SJCRH30 (cell line): ENCODE results near the gene RETN. TPM values are rescaled to one million over a fixed set of nuclear protein-coding genes. Genes with fewer than 3 reads are reported as not detected.
A peak's percentile ranks its signal among the peaks of the same experiment; 100 is the strongest.

Experiments
- DNase-seq, 2 experiments: peaks; one replicate each; pipeline ENCODE4 v3.0.0-alpha.2; 2015 to 2020
- H3K27ac ChIP-seq: fragments of 250-450 bp; sonication (Bioruptor Pico); 2 replicates; pipeline ENCODE4 v1.5.1; 2020; ENCODE audit warnings: mild to moderate bottlenecking, moderate library complexity
- H3K27me3 ChIP-seq: fragments of 250-450 bp; sonication (Bioruptor Pico); 2 replicates; pipeline ENCODE4 v1.5.1; 2020; ENCODE audit warnings: mild to moderate bottlenecking, moderate library complexity
- H3K36me3 ChIP-seq: fragments of 250-450 bp; sonication (Bioruptor Pico); 2 replicates; pipeline ENCODE4 v1.5.1; 2020; ENCODE audit warnings: mild to moderate bottlenecking, moderate library complexity
- H3K4me1 ChIP-seq: fragments of 250-450 bp; sonication (Bioruptor Pico); 2 replicates; pipeline ENCODE4 v1.5.1; 2020; ENCODE audit warnings: mild to moderate bottlenecking, moderate library complexity
- H3K4me3 ChIP-seq: fragments of 250-450 bp; sonication (Bioruptor Pico); 2 replicates; pipeline ENCODE4 v1.5.1; 2020; ENCODE audit warnings: mild to moderate bottlenecking, moderate library complexity
- H3K9me3 ChIP-seq: fragments of 250-450 bp; sonication (Bioruptor Pico); replicated peaks from 2 replicates; pipeline ENCODE4 v1.5.1; 2020; ENCODE audit warnings: mild to moderate bottlenecking, moderate library complexity
- total RNA-seq: library from RNA; depleted of rRNA; stranded (reverse); fragments of >200 nt; shearing (Covaris generic); gene quantifications from 2 replicates; pipeline ENCODE4 v1.2.3, GENCODE V29; 2014

RETN gene
- total RNA-seq, 1 experiment from 2014 or later, result not detected

GRCh38 chr19:7661744-7662538, 6.9 kb upstream of the RETN start:
- Histone ChIP-seq H3K27me3 (no peaks in the 10 kb centered on the region; the same call in 1 of the 2 replicates), H3K27ac (no peak overlapping the region), H3K4me1 (no peaks in the 10 kb centered on the region), H3K36me3 (no peaks in the 10 kb centered on the region), H3K4me3 (no peak overlapping the region), H3K9me3 (no peaks in the 10 kb centered on the region)
- no peak for DNase-seq

DNA sequence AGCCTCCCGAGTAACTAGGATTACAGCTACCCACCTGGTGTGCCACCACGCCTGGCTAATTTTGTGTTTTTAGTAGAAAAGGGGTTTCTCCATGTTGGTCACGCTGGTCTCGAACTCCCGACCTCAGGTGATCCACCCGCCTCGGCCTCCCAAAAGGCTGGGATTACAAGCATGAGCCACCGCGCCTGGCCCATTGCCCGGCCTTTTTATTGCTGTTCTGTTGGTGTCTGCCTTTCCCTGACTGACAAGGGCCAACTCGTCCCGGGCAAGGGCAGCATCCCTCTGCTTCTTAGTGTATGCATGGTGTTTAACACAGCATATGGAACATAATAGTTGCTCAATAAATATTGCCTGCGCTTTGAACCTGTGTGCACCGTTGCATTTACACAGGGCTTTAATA, 6.2 kb upstream of the RETN start:
- no peak for DNase-seq
- Histone ChIP-seq H3K27ac (no peak overlapping the region), H3K4me1 (no peaks in the 10 kb centered on the region), H3K27me3 (no peaks in the 10 kb centered on the region; the same call in 1 of the 2 replicates), H3K36me3 (no peaks in the 10 kb centered on the region), H3K4me3 (no peak overlapping the region), H3K9me3 (no peaks in the 10 kb centered on the region)

DNA sequence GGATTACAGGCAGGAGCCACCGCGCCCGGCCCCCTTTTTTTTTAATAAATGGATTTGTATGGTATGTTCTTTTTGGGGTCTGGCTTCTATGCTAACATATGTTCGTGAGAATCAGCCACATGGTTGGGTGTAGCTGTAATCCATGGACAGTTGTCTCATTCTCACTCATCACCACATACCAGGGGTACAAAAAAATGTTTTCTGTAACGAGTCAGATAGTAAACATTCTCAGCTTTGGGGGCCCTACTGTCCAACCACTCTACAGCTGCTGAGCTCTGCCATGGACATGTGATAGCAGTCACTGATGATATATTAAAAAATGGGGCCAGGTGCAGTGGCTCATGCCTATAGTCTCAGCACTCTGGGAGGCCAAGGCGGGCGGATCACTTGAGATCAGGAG, 5.1 kb upstream of the RETN start:
- Histone ChIP-seq H3K4me1 (no peaks in the 10 kb centered on the region), H3K27me3 (no peaks in the 10 kb centered on the region; the same call in 1 of the 2 replicates), H3K27ac (no peak overlapping the region), H3K9me3 (no peaks in the 10 kb centered on the region), H3K36me3 (no peaks in the 10 kb centered on the region), H3K4me3 (no peak overlapping the region)
- peak; percentile 52 to 56 for DNase-seq

DNA sequence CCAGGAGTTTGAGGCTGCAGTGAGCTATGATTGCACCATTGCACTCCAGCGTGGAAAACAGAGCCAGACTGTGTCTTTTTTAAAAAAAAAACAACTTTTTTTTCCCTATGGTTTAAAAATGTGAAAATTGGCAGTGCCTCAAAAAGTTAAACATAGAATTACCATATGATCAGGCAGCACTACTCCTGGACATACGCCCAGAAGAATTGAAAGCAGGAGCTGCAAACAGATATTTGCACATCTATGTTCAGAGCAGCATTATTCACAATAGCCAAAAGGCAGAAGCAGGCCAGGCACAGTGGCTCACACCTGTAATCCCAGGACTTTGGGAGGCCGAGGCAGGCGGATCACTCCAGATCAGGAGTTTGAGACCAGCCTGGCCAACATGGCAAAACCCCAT, 3.8 kb upstream of the RETN start:
- H3K9me3 ChIP-seq, result no peaks in the 10 kb centered on the region
- no peak for DNase-seq
- no peaks in the 10 kb centered on the region for H3K4me1 ChIP-seq
- H3K27me3 ChIP-seq, result no peaks in the 10 kb centered on the region
- no peaks in the 10 kb centered on the region for H3K36me3 ChIP-seq
- H3K27ac ChIP-seq, result no peak overlapping the region
- H3K4me3 ChIP-seq, result no peak overlapping the region

DNA sequence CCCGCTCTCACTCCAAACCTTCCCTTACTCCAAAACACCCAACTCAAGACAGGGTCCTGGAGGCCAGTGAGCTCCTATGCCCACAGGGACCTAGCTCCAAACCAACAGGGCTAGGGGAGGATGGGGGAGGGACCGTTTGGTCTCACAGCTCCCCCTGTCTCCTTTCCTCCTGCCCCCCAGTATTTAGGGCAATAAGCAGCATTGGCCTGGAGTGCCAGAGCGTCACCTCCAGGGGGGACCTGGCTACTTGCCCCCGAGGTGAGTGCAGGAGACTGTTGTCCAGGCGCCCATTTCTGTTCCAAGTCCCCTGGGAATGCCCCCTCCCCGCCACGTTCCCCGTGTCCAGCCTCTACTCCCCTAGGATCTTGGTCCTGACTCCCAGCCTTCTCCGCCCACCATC, 792 bp downstream of the RETN start:
- Histone ChIP-seq H3K4me3 (no peak overlapping the region), H3K4me1 (no peaks in the 10 kb centered on the region), H3K27ac (no peak overlapping the region), H3K36me3 (no peaks in the 10 kb centered on the region), H3K9me3 (no peaks in the 10 kb centered on the region), H3K27me3 (no peaks in the 10 kb centered on the region)
- no peak for DNase-seq

- Histone ChIP-seq H3K9me3 (no peaks in the 10 kb centered on the region), H3K4me1 (no peaks in the 10 kb centered on the region), H3K27me3 (no peaks in the 10 kb centered on the region), H3K4me3 (no peak overlapping the region), H3K36me3 (no peaks in the 10 kb centered on the region), H3K27ac (no peak overlapping the region)
- DNase-seq, result no peak
Observed at GRCh38 chr19:7670150-7670783, 1.4 kb downstream of the RETN start.

GRCh38 chr19:7670790-7671189, 1.9 kb downstream of the RETN start:
- Histone ChIP-seq H3K36me3 (no peaks in the 10 kb centered on the region), H3K4me1 (no peaks in the 10 kb centered on the region), H3K4me3 (no peak overlapping the region), H3K27me3 (no peaks in the 10 kb centered on the region), H3K9me3 (no peaks in the 10 kb centered on the region), H3K27ac (no peak overlapping the region)
- DNase-seq, result no peak

GRCh38 chr19:7672522-7672921, 3.7 kb downstream of the RETN start:
- Histone ChIP-seq H3K4me1 (no peaks in the 10 kb centered on the region), H3K4me3 (no peak overlapping the region), H3K36me3 (no peaks in the 10 kb centered on the region), H3K27ac (no peak overlapping the region), H3K27me3 (no peaks in the 10 kb centered on the region; the same call in 1 of the 2 replicates), H3K9me3 (no peaks in the 10 kb centered on the region)
- no peak for DNase-seq

- H3K27ac ChIP-seq, result no peak overlapping the region
- H3K36me3 ChIP-seq, result no peaks in the 10 kb centered on the region
- 0 out of 2 replicates have a peak overlapping the region, but pooled peaks have one; percentile 22 for H3K4me3 ChIP-seq
- H3K9me3 ChIP-seq, result no peaks in the 10 kb centered on the region
- H3K27me3 ChIP-seq, result peaks cover 2% of the 10 kb centered on the region; the same call in 1 of the 2 replicates
- no peaks in the 10 kb centered on the region for H3K4me1 ChIP-seq
- DNase-seq, result peak; percentile 72 to 87
Observed at GRCh38 chr19:7674010-7675005, 5.5 kb downstream of the RETN start.

DNA sequence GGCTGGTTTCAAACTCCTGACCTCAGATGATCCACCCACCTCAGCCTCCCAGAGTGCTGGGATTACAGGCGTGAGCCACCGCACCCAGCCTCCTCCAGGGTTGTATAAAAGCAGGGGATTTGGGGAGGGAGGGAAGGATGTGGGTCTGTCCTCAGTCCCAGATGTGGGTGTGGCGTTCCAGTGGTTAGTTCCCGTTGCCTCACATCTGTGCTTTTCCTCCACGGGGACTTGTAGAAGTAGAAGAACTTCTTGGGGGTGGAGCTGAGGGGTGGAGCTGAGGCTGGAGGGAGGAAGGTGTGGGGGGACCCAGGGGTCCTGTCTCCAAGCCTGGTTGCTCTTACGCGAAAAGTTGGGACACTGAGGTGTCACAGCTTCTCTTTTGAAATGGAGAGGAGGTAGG, 7.5 kb downstream of the RETN start:
- Histone ChIP-seq H3K4me1 (no peaks in the 10 kb centered on the region), H3K27ac (no peak overlapping the region), H3K4me3 (no peak overlapping the region), H3K27me3 (peaks cover 2% of the 10 kb centered on the region; the same call in 1 of the 2 replicates), H3K9me3 (no peaks in the 10 kb centered on the region), H3K36me3 (no peaks in the 10 kb centered on the region)
- no peak for DNase-seq

- no peak within 1 kb of the TSS for H3K27ac ChIP-seq
- H3K36me3 ChIP-seq, result no peaks in the 10 kb centered on the region
- H3K4me1 ChIP-seq, result no peaks in the 10 kb centered on the region
Observed at GRCh38 chr19:7676854-7677253, 8.0 kb downstream of the RETN start, which contains the start of gene MCEMP1. Gene MCEMP1 (plus strand): TSS chr19:7677090. CDS start chr19:7677121, 31 bp downstream.

DNA sequence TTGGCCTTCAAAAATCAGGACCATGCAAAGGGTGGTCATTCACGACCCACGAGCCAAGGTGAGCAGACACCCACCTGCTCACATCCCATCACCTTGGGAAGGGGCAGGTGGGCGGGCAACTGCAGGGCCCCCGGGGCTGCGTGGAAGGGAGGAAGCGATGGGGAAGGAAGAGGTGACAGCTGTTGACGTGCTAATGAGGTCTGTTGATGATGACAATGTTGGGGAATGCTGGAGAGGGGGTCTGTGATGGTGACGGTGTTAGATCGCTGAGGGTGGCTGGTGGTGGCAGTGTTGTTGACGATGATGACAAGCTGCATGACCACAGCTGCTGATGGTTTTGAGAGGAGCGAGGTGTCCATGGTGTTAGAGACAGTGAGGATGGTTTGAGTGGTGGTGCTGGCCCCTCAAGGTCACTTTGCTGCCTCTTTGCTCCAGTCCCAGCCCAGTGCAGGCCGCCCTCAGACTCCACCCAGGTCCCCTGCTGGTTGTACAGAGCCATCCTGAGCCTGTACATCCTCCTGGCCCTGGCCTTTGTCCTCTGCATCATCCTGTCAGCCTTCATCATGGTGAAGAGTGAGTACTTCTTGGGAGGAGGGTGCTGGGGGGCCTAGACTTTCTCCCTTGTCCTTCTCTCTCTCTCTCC, 8.9 kb downstream of the RETN start:
- no peaks in the 10 kb centered on the region for H3K9me3 ChIP-seq
- no peak overlapping the region for H3K4me3 ChIP-seq
- H3K27me3 ChIP-seq, result peaks cover 2% of the 10 kb centered on the region; the same call in 1 of the 2 replicates
- H3K4me1 ChIP-seq, result no peaks in the 10 kb centered on the region
- no peak for DNase-seq
- no peaks in the 10 kb centered on the region; the same call in 1 of the 2 replicates for H3K36me3 ChIP-seq
- no peak overlapping the region for H3K27ac ChIP-seq

More at GRCh38 chr19:7676854-7677253, 8.0 kb downstream of the RETN start, which contains the start of gene MCEMP1:
- Histone ChIP-seq H3K4me3 (no peak within 1 kb of the TSS), H3K27me3 (peaks cover 2% of the 10 kb centered on the region; the same call in 1 of the 2 replicates), H3K9me3 (no peaks in the 10 kb centered on the region)
- no peak for DNase-seq

- Histone ChIP-seq H3K36me3 (no peaks in the 10 kb centered on the region; the same call in 1 of the 2 replicates), H3K27me3 (peaks cover 2% of the 10 kb centered on the region; the same call in 1 of the 2 replicates), H3K4me1 (no peaks in the 10 kb centered on the region), H3K27ac (no peak overlapping the region), H3K9me3 (no peaks in the 10 kb centered on the region), H3K4me3 (no peak overlapping the region)
- DNase-seq, result no peak
Observed at GRCh38 chr19:7678971-7679751, 10.3 kb downstream of the RETN start.
